KMS-11 (cell line): ENCODE data around the gene MX1.

ENCODE experiments used
- H2AFZ ChIP-seq: fragments of 200-600 bp; sonication (generic); 2 replicates; pipeline ENCODE4 v1.6.1; 2016; ENCODE audit warnings: antibody characterized with exemption, mixed run types, low read depth
- H3K27ac ChIP-seq: fragments of 200-600 bp; sonication (generic); 2 replicates; pipeline ENCODE4 v1.6.1; 2016; ENCODE audit warnings: mild to moderate bottlenecking, mixed run types
- H3K27me3 ChIP-seq: fragments of 200-600 bp; sonication (generic); 2 replicates; pipeline ENCODE4 v1.6.1; 2017; ENCODE audit warnings: mild to moderate bottlenecking, low read depth, mixed run types, moderate library complexity; ENCODE audit not compliant: insufficient read depth
- H3K36me3 ChIP-seq: fragments of 200-600 bp; sonication (generic); 2 replicates; pipeline ENCODE4 v1.6.1; 2017; ENCODE audit warnings: mild to moderate bottlenecking, mixed run types; ENCODE audit not compliant: insufficient read depth
- H3K4me1 ChIP-seq: fragments of 200-600 bp; sonication (generic); 2 replicates; pipeline ENCODE4 v1.6.1; 2016; ENCODE audit warnings: mild to moderate bottlenecking, low read depth, mixed run types; ENCODE audit not compliant: poor library complexity, severe bottlenecking
- H3K4me2 ChIP-seq: fragments of 200-600 bp; sonication (generic); 2 replicates; pipeline ENCODE4 v1.7.0; 2016; ENCODE audit warnings: mild to moderate bottlenecking, mixed run types
- H3K4me3 ChIP-seq: fragments of 200-600 bp; sonication (generic); IDR thresholded peaks from 2 replicates; pipeline ENCODE4 v1.6.1; 2017; ENCODE audit warnings: low read depth, low read length, mixed read lengths; ENCODE audit not compliant: insufficient read depth
- H3K79me2 ChIP-seq: fragments of 200-600 bp; sonication (generic); 2 replicates; pipeline ENCODE4 v1.6.1; 2016; ENCODE audit warnings: low read depth, mixed run types; ENCODE audit not compliant: insufficient read depth
- H3K9ac ChIP-seq: fragments of 200-600 bp; sonication (generic); 2 replicates; pipeline ENCODE4 v1.6.1; 2016; ENCODE audit warnings: mild to moderate bottlenecking, mixed run types
- H4K20me1 ChIP-seq: fragments of 200-600 bp; sonication (generic); 2 replicates; pipeline ENCODE4 v1.6.1; 2016; ENCODE audit warnings: mild to moderate bottlenecking, mixed run types; ENCODE audit not compliant: insufficient read depth
- TF ChIP-seq, protein P1 (sequence below): fragments of 200-600 bp; sonication (generic); conservative IDR thresholded peaks from 2 replicates; pipeline ENCODE4 v1.6.1; 2017; ENCODE audit warnings: low read depth, mild to moderate bottlenecking, antibody characterized with exemption, low read length, moderate library complexity, mixed read lengths

The MX1 gene

GRCh38 chr21:41499920-41500319, 73.9 kb downstream of the MX1 start:
- Histone ChIP-seq H3K27ac (no peak overlapping the region), H3K4me1 (no peaks in the 10 kb centered on the region), H3K4me3 (no peak overlapping the region), H3K27me3 (no peaks in the 10 kb centered on the region), H3K36me3 (no peaks in the 10 kb centered on the region), H3K4me2 (no peak overlapping the region), H2AFZ (no peak overlapping the region), H3K9ac (no peak overlapping the region), H3K79me2 (no peaks in the 10 kb centered on the region), H4K20me1 (no peaks in the 10 kb centered on the region)
- TF ChIP-seq, protein P1, sequence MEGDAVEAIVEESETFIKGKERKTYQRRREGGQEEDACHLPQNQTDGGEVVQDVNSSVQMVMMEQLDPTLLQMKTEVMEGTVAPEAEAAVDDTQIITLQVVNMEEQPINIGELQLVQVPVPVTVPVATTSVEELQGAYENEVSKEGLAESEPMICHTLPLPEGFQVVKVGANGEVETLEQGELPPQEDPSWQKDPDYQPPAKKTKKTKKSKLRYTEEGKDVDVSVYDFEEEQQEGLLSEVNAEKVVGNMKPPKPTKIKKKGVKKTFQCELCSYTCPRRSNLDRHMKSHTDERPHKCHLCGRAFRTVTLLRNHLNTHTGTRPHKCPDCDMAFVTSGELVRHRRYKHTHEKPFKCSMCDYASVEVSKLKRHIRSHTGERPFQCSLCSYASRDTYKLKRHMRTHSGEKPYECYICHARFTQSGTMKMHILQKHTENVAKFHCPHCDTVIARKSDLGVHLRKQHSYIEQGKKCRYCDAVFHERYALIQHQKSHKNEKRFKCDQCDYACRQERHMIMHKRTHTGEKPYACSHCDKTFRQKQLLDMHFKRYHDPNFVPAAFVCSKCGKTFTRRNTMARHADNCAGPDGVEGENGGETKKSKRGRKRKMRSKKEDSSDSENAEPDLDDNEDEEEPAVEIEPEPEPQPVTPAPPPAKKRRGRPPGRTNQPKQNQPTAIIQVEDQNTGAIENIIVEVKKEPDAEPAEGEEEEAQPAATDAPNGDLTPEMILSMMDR, result no peak

- H3K27me3 ChIP-seq, result no peaks in the 10 kb centered on the region
- TF ChIP-seq, protein P1, result no peak
- no peak overlapping the region for H3K4me3 ChIP-seq
- no peaks in the 10 kb centered on the region for H3K36me3 ChIP-seq
- no peak overlapping the region for H3K27ac ChIP-seq
- H2AFZ ChIP-seq, result no peak overlapping the region
- no peak overlapping the region for H3K4me2 ChIP-seq
- H4K20me1 ChIP-seq, result no peaks in the 10 kb centered on the region
- H3K79me2 ChIP-seq, result no peaks in the 10 kb centered on the region
- no peaks in the 10 kb centered on the region for H3K4me1 ChIP-seq
- H3K9ac ChIP-seq, result no peak overlapping the region
These were observed 74.3 kb downstream of the MX1 start for GRCh38 chr21:41500363-41500762.

GRCh38 chr21:41500931-41501381, 74.9 kb downstream of the MX1 start:
- H3K9ac ChIP-seq, result no peak overlapping the region
- H3K36me3 ChIP-seq, result no peaks in the 10 kb centered on the region
- no peak overlapping the region for H3K27ac ChIP-seq
- H3K4me2 ChIP-seq, result no peak overlapping the region
- H3K4me3 ChIP-seq, result no peak overlapping the region
- TF ChIP-seq, protein P1, result no peak
- no peaks in the 10 kb centered on the region for H3K27me3 ChIP-seq
- H2AFZ ChIP-seq, result no peak overlapping the region
- H3K79me2 ChIP-seq, result no peaks in the 10 kb centered on the region
- H3K4me1 ChIP-seq, result no peaks in the 10 kb centered on the region
- H4K20me1 ChIP-seq, result no peaks in the 10 kb centered on the region

DNA sequence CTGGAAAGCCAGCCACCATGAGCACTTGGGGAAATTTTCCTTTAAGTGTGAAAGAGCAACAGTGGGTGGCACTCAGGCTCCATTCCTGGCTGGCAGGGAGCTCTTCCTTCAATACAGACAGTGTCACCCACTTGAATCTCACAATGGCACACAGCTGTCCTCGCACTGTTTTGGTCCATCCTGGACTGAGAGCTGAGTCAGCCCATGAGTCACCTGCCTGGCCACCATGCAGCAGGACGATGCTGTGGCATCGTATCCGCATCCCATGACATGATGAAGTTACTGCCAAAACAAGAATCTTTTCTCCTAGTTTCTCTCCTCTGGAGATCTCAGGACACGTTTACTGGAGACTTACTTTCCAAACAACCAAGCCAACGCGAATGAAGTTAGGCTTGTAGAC, 75.9 kb downstream of the MX1 start:
- Histone ChIP-seq H3K4me1 (no peaks in the 10 kb centered on the region), H3K36me3 (no peaks in the 10 kb centered on the region), H3K9ac (no peak overlapping the region), H4K20me1 (no peaks in the 10 kb centered on the region), H3K79me2 (no peaks in the 10 kb centered on the region), H3K27ac (no peak overlapping the region), H3K4me2 (no peak overlapping the region), H2AFZ (no peak overlapping the region), H3K27me3 (no peaks in the 10 kb centered on the region), H3K4me3 (no peak overlapping the region)
- TF ChIP-seq, protein P1, result no peak
